Activated CD4-positive, CD25-positive, alpha-beta regulatory T cell (primary cell): ENCODE results near the gene SFXN3.
"Not testable (repeated sequence)": the region's sequence is repeated elsewhere in the genome, so short reads cannot be mapped to it uniquely, and the experiment has no call there.

ENCODE experiments used
- DNase-seq, 4 experiments: peaks; one replicate each; lab custom pipeline; 2025; lab: John Stamatoyannopoulos, UW

Gene SFXN3

DNA sequence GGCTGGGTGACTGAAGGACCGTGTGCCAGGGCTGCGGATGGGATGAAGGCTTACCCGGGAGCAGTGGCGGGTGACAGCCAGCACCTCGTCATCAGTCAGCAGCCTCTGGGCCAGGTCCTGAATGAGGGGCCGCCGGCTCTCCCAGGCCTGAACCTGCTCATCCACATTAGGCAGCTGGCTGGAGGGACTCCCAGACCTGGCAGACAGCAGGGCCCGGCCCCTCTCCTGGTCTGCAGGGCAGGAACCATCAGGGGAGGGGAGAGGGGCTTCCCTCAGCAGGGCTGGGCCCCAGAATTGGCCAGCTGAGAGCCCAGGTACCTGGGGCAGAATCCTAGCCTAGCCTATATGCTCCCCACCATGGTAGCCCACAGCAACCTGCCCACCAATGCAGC is 15.5 kb upstream of the SFXN3 start:
- DNase-seq: no peak

DNA sequence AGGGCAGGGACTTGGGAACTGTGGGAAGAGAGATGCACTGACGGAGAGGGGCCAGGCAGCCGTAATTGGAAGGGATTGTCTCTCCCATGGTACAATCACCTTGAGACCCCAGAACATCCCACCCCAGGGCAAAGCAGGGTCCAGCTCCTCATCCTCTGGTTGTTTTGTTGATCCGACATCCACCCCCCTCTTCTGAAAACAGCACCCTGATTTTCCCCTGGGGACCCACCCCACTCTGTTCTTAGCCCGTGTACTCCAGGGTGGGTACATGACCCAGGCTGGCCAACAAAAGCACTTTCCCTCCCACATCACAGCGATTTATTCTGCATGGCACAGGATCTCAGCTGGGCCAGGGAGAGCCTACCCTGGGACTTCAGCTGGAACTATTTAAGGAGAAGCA is 14.2 kb upstream of the SFXN3 start:
- no peak for DNase-seq

DNA sequence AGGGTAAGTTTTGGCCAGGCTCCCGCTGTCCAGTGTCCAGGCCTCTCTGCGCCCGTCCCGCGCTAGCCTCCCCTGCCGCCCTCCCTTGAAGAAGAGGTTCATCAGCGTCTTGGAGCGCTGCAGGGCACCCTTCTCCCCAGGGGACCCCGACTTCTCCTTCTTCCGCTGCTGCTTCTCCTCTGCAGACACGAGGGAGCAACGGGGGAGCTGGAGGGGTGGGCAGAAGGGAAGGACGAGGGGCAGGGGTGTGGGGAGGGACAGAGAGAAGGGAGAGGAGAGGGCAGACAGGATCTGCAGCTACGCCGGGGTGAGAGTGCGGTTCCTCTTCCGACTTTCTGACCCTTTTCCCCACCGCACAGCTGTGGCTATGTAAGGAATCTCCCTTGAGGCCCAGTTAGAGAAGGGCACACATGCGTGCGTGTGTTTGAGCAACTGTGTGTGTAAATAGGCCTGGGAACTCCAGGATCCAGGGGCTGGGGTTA is 12.9 kb upstream of the SFXN3 start:
- DNase-seq: no peak

DNA sequence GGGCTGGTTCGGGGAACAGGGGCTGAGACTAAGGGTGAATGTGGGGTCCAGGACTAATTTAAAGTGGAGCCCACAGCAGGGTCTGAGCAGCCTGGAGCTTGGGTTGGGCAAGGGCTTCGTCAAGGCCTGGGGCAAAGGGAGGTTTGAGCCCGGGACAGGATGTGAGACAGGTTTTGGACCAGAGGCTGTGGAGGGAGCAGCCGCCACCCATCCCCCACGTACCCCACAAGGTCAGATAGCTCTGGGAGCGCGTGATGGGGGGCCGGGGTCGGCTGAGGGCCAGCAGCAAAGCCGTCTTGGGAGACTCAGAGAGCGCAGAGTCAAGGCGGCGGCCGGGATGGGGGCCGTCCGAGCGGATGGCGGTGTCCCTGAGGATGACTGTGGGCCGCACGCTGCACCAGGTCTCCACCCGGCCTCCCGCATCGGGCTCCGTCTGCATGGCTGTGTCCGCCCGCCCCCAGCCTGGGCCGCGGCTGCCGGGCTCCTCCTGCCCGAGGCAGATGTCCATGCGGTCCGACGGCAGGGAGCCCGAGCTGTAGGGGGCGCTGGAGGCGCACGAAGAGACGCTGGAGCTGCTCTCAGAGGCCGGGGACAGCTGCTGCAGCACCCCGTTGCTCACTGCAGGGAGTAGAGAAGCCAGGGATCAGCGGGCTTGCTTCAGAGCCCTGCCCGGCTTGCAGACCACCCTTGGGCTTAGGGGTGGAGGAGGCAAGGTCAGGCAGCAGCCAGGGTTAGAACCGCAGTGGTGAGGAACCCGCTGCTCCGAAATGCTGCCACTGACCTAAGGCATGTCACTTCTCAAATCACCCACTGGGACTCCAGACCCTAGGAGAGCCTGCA is 12.2 kb upstream of the SFXN3 start:
- DNase-seq: peak; percentile 39 to 61 (median 50)

DNA sequence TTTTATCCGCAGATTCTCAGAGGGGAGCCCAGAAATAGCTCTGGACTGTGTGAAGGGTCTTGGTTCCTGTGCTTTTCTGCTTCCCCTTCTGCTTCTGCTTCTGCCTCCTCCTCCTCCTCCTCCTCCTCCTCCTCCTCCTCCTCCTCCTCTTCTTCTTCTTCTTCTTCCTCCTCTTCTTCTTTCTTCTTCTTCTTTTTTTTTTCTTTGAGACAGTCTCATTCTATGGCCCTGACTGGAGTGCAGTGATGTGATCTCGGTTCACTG is 11.7 kb upstream of the SFXN3 start:
- no peak for DNase-seq

DNA sequence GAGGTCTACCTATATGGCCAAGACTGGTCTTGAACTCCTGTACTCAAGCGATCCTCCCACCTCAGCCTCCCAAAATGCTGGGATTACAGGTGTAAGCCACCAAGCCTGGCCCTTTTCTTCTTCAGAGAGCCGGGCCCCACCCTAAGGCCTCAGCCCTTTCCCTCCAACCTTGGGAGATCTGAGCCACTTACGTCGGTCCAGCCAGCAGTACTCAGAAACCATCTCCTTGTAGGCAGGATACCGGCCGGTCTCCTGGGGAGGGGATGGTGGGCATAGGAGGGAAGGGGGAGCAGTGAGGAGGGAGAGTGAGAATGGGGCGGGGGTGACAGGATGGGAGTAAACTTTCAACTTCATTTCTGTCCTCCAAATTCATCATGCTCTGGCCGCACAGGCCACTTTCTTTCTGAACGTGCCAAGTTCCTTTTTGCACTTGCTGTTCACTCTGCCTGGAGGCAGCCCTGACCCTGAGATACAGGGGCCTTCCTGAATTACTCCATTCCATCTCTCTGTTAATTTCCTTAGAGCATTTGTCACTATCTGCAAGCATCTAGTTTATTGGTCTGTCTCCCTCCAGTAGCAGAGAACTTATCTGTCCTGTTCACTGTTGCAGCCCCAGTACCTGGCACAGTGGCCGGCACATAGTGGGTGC is 10.5 kb upstream of the SFXN3 start:
- no peak for DNase-seq

DNA sequence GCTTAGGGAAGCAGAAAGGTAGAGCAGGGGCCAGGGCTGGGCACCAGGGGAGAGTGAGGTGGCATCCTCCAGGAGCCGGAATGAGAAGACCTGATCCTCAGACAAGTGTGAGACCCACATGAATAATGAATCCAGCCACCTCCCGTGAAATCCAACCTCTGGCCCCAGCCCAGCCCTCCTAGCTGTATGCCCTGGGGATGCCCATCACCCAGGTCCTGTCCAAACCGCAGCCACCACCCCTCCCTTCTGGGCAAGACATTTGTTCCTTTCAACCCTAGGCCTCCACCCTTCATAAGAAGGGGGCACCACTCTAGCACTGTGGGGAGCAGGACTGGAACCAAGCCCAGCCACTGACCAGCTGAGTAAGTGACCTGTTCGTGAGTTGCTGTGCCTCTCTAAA is 9.8 kb upstream of the SFXN3 start:
- no peak for DNase-seq

DNA sequence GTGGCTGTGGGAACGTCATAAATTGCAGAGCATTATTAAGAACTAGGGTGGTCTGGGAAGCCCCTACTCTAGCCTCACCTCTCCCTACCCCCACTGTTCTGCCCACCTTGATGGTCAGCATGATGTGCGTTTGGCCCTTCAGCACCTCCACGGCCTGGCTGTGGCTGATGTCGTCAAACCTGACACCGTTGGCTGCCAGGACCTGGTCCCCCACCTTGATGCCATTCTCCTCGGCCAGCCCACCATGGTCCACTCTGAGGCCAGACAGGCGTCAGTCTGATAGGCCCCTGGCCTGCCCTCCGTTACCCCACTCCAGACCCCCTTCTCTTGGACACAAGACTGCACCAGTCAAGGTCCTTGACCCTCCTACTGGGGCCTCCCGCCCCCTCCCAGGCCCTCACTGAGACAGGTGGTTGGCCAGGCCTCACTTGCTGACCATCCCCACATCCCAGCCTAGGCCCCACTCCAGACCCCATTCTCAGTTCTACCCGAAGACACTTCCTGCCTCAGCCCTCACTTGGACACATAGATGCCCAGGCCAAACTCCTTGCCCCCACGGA is 9.3 kb upstream of the SFXN3 start:
- DNase-seq: no peak

DNA sequence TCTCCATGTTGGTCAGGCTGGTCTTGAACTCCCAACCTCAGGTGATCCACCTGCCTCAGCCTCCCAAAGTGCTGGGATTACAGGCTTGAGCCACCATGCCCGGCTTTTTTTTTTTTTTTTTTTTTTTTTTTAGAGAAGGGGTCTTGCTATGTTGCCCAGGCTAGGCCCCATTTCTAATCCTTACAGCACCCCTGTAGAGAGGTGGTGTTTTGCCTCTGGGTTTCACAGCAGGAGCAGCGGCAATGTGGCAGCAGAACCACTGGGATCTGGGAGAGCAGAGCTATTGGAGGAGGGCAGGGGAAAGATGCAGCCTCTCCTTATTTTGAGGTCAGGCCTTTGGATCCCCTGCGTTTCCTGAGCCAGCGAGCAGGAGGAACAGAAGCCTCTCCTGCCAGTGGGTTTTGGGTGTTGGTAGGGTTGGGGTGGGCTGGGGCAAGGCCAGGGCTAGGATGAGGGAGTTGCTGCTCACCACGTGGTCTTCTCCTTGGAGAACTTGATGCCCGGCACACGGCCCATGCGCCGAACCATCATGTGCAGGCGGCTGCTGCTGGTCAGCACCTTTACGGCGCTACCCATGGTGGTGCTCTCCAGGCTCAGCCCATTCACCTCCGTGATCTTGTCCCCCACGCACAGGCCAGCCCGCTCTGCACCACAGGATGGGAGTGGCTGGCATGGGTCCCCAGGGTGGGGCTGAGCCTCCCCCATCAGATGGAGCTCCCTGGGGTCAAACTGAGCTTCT is 7.9 kb upstream of the SFXN3 start:
- DNase-seq: no peak

DNA sequence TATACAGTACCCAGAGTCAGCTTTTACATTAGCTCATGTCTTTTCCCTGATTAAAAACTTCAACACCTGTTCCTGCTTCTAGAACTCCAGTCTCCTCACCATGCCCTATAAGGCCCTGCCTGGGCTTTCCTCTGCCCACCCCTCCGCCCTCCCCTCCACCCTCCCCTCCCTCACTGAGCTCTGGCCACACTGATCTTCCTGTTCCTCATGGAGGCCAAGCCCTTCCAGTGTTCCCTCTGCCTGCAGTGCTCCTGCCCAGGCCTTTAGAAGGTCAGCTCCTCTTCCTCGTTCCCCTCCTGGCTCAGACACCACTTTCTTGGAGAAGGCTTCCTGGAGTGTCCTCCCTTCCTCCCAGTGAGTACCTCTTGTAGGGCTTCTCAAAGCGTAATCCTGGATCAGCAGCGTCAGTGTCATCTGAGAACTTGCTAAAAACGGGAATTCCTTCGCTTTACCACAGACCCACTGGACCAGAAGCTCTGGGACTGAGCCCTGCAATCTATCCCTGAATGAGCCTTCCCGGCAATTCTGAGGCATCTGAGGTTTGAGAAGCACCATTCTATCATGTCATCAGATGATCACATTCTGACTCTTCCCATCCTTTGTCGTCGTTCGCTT is 3.8 kb upstream of the SFXN3 start:
- DNase-seq: no peak

DNA sequence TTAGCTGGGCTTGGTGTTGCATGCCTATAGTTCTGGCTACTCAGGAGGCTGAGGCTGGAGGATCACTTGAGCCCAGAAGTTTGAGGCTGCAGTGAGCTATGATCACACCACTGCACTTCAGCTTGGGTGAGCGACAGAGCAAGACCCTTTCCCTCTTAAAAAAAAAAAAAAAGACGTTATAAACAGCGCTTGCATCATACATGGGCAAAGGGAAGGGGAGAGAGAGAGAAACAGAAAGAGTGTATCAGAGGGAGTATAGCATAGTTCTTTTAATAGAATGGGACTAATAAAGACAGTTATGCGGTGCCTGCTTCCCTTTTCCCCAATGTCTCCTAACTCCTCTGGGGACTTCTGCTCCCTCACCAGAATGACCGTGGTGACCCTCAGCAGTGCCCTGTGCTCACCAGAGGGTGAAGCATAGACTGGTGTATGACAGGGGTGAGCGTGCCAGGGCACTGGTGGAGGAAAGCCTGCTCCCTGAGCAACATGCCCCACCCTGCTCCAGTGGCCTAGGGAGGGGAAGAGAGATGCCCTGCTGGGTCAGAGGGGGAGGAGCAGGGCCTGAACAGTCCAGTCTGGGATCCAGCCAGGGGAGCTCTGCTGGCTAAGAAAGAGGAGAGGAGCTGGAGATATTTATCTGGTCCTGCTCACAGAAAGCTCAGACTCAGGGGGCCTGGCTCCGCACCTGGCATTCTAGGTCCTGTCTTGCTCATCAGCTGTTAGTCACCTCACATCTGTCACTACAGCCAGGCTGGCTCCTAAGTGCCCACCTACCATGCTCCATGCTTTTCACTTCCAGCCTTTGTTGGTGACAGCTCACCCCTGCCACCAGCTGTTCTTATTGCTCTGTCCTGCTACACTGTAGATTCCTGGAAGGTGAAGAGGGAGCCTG is 2.3 kb upstream of the SFXN3 start:
- DNase-seq: no peak

DNA sequence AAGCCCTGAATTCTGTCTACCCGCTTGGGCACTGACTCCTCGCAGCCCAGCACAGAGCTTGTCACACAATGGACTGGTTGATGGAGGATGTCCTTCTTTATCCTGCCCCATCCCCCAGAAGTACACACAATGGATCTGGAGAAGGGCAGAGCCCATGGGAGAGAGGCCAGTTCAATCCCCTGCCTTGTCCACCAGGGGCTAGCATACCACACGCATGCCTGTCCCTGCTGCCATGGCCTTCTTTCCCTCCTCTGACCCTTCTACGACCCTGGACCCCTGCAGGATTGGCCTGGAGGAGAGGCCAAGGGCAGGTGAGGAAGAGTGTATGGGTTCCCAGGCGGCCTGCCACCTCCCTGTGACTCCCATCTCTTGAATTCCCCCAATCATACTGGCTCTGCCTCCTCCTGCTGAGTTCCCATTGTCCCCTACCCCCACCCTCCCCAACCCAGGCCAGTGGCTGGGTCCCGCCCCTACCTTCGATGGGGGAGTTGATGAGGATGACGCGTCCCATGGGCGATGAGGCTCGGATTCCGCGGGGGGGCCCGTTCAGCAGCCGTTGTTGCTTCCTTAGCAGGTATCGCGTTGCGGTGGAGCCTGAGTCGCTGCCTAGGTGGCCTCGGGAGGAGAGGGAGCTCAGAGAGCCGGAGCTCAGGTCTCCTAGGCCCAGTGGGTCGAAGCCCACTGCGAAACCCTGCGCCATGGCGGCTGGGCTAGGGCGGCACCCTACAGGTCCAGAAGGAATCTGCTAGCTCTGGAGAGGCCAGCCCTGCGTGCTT is 1.3 kb upstream of the SFXN3 start:
- DNase-seq: no peak

DNA sequence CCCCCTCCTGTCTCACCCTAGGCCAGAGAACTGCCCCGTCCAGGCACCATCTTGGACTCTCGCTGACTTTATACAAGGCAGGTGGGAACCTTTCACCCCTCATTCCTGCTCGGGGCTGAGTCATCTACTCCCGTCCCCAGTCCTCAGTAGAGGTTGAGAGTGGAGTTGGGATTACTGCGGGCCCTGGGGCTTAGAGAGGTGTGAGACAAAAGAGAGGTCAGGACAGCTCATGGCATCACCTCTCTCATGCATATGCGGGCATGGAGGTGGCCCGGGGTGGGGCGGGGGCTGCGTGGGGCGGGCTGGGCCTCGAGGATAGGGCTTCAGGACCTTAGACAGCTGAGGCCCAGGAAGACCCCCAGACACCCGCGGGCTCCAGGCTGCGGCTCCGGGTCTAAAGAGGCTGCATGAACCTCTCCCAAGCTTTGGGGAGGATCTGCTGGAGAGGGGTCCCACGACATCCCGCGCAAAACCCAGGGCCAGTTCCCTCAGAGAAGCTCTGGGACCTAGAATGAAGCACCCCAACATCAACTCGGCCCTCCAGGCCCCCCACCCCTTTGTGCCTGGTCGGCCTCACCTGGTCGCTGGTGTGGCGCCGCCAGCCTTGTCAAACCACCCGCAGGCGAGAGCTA is 422 bp upstream of the SFXN3 start:
- DNase-seq: no peak

DNA sequence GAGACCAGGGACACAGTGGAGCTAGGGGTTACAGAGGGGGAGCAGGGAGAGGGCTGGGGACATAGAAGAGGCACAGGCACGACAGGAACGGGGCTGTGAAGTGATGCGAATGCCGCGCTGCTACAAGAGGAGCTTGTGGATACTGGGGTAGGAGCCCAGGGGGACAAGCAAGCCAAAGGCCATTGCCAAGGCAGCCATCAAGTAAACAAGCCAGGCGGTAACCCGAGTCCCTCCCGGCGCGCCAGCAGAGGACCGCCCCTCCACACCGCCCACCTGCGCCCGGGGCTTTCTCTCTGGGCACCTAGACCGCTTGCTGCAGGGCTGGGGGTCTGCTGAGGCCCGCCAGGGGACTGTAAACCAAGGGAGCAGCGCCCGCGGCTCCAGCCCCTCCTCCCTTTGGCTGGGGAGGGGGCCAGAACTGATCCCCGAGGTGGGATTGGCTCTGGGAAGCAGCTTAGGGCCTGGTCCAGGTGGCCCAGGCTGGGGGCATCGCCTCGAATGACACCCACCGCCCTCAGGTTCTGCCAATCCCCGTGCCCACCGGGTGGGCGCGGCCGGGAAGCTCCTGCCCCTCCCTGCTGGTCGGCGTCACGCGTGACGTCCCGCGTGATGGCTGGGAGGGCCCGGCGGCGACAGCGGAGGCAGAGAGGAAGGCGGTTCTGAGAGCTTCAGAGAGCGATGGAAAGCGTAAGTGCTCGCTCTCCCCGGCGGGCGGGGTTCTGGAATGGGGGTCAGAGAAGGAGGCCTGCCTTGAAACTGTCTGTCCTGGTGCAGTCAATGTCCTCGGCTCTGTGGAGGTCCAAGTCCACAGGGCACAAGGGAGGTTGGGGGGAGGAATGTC is 982 bp downstream of the SFXN3 start:
- DNase-seq: peak; percentile 28 to 66 (median 48)

DNA sequence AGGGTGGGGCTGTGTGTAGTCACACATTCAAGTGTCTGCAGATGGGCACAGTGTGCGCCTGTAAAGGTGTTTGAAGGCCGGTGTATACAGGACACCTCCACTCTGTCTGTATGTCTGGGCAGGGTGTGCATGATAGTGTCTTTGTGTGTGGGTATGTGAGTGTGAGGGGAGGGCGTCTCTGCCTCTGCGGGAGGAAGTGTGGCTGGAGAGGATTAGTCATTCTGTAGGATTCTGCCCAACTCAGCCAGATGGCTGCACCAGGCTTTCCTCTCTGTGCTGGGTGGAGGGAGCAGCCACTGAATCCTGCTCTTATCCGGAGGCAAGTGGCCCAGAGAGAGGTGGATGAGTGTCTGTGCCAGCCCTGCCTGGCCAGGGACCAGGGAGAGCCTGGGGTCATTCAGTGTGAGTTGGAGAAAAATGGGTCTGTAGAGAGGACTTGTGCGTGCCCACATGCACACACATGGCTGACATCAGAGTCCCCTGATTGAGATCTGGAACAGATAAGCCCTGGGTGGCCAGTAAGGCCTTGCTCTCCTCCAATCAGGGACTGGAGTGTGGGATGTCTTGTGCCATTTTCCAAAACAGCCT is 1.7 kb downstream of the SFXN3 start:
- no peak for DNase-seq

DNA sequence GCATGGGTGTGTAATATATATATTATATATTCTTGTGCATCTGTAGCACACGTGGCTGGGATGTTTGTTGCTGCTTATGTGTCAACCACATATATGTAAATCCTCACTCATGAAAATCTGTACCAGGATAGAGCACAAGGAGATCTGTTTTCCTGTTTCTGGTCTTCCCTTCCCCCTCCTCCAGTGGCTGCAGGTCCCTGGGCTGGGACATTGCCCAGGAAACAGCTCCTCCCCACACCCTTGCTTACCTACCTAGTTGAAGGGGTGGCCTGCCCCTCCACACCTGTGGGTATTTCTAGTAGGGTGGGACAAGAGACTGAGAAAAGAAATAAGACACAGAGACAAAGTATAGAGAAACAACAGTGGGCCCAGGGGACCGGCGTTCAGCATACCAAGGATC is 2.2 kb downstream of the SFXN3 start:
- no peak for DNase-seq

DNA sequence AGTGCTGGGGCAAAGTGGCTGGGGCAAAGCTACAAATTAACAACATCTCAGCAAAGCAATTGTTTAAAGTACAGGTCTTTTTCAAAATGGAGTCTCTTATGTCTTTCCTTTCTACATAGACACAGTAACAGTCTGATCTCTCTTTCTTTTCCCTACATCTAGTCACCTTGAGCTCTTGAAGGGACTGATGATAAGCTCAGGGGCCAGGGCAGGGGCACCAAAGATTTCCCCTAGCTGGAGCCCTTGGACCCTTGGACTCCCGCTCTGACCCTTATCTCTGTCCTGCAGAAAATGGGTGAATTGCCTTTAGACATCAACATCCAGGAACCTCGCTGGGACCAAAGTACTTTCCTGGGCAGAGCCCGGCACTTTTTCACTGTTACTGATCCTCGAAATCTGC is 3.4 kb downstream of the SFXN3 start:
- DNase-seq: not testable (repeated sequence)

DNA sequence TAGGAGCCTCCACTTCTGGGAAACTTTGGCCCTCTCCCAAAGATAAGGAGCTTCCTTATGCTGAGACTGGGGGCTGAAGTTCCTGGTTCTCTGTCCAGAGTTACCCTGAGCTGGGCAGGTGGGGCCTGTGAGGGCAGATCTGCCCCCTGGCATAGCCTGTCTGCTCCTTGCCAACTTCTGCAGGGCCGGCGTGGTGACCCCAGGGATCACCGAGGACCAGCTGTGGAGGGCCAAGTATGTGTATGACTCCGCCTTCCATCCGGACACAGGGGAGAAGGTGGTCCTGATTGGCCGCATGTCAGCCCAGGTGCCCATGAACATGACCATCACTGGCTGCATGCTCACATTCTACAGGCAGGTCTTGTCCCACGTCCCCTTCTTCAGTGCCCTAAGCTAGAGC is 4.3 kb downstream of the SFXN3 start:
- no peak for DNase-seq
